ENCODE data around the gene HAS3.

DNA sequence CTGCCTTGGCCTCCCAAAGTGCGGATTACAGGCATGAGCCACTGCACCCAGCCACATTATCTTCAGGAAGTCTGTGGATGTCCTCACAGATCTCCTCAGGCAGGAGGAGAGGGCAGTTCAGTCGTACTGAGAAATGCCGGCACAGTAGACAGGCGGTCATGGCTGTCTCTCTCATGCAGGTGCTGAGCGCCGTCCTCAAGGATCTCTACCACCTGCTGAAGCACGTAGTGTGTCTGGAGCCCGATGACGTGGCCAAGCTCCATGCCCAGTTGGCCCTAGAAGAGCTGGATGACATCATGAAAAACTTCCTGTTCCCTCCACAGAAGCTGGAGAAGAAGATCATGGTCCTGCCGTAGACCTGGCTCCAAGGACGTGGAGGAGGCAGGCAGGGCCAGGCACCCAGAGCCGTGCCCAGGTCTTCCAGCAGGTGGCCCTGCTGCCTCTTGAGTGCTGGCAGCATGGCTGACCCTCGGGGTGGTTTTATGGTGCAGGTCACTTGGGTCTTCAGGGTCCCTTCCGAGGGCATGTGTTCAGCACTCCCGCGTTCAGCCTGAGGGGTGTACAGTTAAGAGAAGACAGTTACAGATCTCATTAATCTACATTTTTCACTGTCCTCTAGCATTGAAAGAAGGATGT lies 22.0 kb upstream of the HAS3 start:
- TF ChIP-seq POLR2AphosphoS5 (IDR thresholded peaks at IDR 0.05; ENCODE audit: insufficient read depth, low read depth, low read length): no peak
- no peak for TF ChIP-seq EZH2 (IDR thresholded peaks at IDR 0.05; ENCODE audit: borderline replicate concordance, low read depth, low read length, severe bottlenecking)
- TF ChIP-seq, protein P1, sequence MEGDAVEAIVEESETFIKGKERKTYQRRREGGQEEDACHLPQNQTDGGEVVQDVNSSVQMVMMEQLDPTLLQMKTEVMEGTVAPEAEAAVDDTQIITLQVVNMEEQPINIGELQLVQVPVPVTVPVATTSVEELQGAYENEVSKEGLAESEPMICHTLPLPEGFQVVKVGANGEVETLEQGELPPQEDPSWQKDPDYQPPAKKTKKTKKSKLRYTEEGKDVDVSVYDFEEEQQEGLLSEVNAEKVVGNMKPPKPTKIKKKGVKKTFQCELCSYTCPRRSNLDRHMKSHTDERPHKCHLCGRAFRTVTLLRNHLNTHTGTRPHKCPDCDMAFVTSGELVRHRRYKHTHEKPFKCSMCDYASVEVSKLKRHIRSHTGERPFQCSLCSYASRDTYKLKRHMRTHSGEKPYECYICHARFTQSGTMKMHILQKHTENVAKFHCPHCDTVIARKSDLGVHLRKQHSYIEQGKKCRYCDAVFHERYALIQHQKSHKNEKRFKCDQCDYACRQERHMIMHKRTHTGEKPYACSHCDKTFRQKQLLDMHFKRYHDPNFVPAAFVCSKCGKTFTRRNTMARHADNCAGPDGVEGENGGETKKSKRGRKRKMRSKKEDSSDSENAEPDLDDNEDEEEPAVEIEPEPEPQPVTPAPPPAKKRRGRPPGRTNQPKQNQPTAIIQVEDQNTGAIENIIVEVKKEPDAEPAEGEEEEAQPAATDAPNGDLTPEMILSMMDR (IDR thresholded peaks at IDR 0.05; ENCODE audit: extremely low read depth in 1 of 2, insufficient read depth in 1 of 2, low read depth in 1 of 2, low read length in 2 of 2): peak in 1 of 2 donors; percentile 5
- TF ChIP-seq POLR2A (IDR thresholded peaks at IDR 0.05; ENCODE audit: low read depth, low read length): no peak
- TF ChIP-seq MAX (IDR thresholded peaks at IDR 0.05; ENCODE audit: insufficient read depth, insufficient read length): no peak
- no peak for TF ChIP-seq MYC (IDR thresholded peaks at IDR 0.05; ENCODE audit: low read depth, low read length)
- TF ChIP-seq FOS (IDR thresholded peaks at IDR 0.05; ENCODE audit: borderline replicate concordance, insufficient read depth, low read length): no peak
- no peak for TF ChIP-seq GATA2 (IDR thresholded peaks at IDR 0.05; ENCODE audit: insufficient read depth, insufficient read length, low read depth, low read length)
- TF ChIP-seq JUN (IDR thresholded peaks at IDR 0.05; ENCODE audit: borderline replicate concordance, insufficient read depth, insufficient read length, low read depth): no peak
